H9 (cell line): ENCODE results near the gene FARS2. TPM values are rescaled to one million over a fixed set of nuclear protein-coding genes. Genes with fewer than 3 reads are reported as not detected.

Source experiments
- DNase-seq: peaks from one replicate; pipeline ENCODE4 v3.0.0-alpha.2; 2017
- H2AFZ ChIP-seq: one replicate; pipeline ENCODE4 v1.6.1; 2013; ENCODE audit warnings: mild to moderate bottlenecking, low read length, control low read depth, moderate library complexity
- H2AK5ac ChIP-seq: 2 replicates; pipeline ENCODE4 v1.6.1; 2013; ENCODE audit warnings: low read length, control low read depth, mixed read lengths; ENCODE audit not compliant: insufficient read length
- H2BK120ac ChIP-seq: one replicate; pipeline ENCODE4 v1.6.1; 2013; ENCODE audit warnings: low read depth, mild to moderate bottlenecking, low read length, control low read depth, inconsistent platforms; ENCODE audit not compliant: poor library complexity, severe bottlenecking
- H2BK12ac ChIP-seq: 2 replicates; pipeline ENCODE4 v1.6.1; 2013; ENCODE audit warnings: low read length, control low read depth, mixed read lengths, low read depth; ENCODE audit not compliant: insufficient read length
- H2BK15ac ChIP-seq: 2 replicates; pipeline ENCODE4 v1.6.1; 2013; ENCODE audit warnings: low read depth, low read length, control low read depth
- H2BK20ac ChIP-seq: one replicate; pipeline ENCODE4 v1.6.1; 2013; ENCODE audit warnings: low read depth, mild to moderate bottlenecking, low read length, control low read depth, inconsistent platforms; ENCODE audit not compliant: poor library complexity, severe bottlenecking
- H2BK5ac ChIP-seq: 2 replicates; pipeline ENCODE4 v1.6.1; 2013; ENCODE audit warnings: low read length, control low read depth, mixed read lengths; ENCODE audit not compliant: insufficient read length
- H3K14ac ChIP-seq: 2 replicates; pipeline ENCODE4 v1.6.1; 2013; ENCODE audit warnings: low read length, control low read depth; ENCODE audit not compliant: insufficient read depth
- H3K18ac ChIP-seq: 2 replicates; pipeline ENCODE4 v1.6.1; 2013; ENCODE audit warnings: low read depth, mild to moderate bottlenecking, mixed read lengths, low read length, control low read depth; ENCODE audit not compliant: insufficient read length
- H3K23ac ChIP-seq: 2 replicates; pipeline ENCODE4 v1.6.1; 2013; ENCODE audit warnings: low read length, control low read depth, mixed read lengths, low read depth; ENCODE audit not compliant: insufficient read length
- H3K23me2 ChIP-seq: 2 replicates; pipeline ENCODE4 v1.6.1; 2013; ENCODE audit warnings: low read depth, mild to moderate bottlenecking, mixed read lengths, low read length, control low read depth; ENCODE audit not compliant: insufficient read length, poor library complexity, severe bottlenecking
- H3K27ac ChIP-seq: 2 replicates; pipeline ENCODE4 v1.5.1; 2013; ENCODE audit warnings: low read length, control low read depth, mixed read lengths, low read depth; ENCODE audit not compliant: insufficient read length
- H3K27me3 ChIP-seq: 2 replicates; pipeline ENCODE4 v1.6.1; 2013; ENCODE audit warnings: low read length, control low read depth, inconsistent platforms; ENCODE audit not compliant: insufficient read depth
- H3K4ac ChIP-seq: 2 replicates; pipeline ENCODE4 v1.6.1; 2013; ENCODE audit warnings: low read depth, mild to moderate bottlenecking, control low read depth, inconsistent platforms, low read length, moderate library complexity
- H3K4me1 ChIP-seq: 2 replicates; pipeline ENCODE4 v1.6.1; 2013; ENCODE audit warnings: low read length, control low read depth, inconsistent platforms; ENCODE audit not compliant: insufficient read depth
- H3K4me2 ChIP-seq: 2 replicates; pipeline ENCODE4 v1.6.1; 2013; ENCODE audit warnings: low read length, control low read depth, mixed read lengths; ENCODE audit not compliant: insufficient read length, insufficient read depth
- H3K56ac ChIP-seq: 2 replicates; pipeline ENCODE4 v1.6.1; 2013; ENCODE audit warnings: low read depth, mild to moderate bottlenecking, mixed read lengths, low read length, control low read depth; ENCODE audit not compliant: insufficient read length
- H3K79me1 ChIP-seq: 2 replicates; pipeline ENCODE4 v1.6.1; 2013; ENCODE audit warnings: low read depth, mild to moderate bottlenecking, moderate library complexity, low read length, control low read depth, inconsistent platforms; ENCODE audit not compliant: insufficient read depth, poor library complexity, severe bottlenecking
- H3K79me2 ChIP-seq: 2 replicates; pipeline ENCODE4 v1.6.1; 2013; ENCODE audit warnings: low read length, control low read depth, inconsistent platforms; ENCODE audit not compliant: insufficient read depth
- H3K9ac ChIP-seq: 2 replicates; pipeline ENCODE4 v1.6.1; 2013; ENCODE audit warnings: low read length, control low read depth, mixed read lengths; ENCODE audit not compliant: insufficient read length; ENCODE audit errors: extremely low read depth
- H3K9me3 ChIP-seq: one replicate; pipeline ENCODE4 v1.6.1; 2013; ENCODE audit warnings: low read depth, low read length, inconsistent platforms; ENCODE audit not compliant: control insufficient read depth
- H3T11ph ChIP-seq: one replicate; pipeline ENCODE4 v1.6.1; 2013; ENCODE audit warnings: mild to moderate bottlenecking, low read length, control low read depth, inconsistent platforms
- H4K20me1 ChIP-seq: one replicate; pipeline ENCODE4 v1.6.1; 2013; ENCODE audit not compliant: control insufficient read depth, insufficient read length, insufficient read depth
- H4K5ac ChIP-seq: 2 replicates; pipeline ENCODE4 v1.6.1; 2013; ENCODE audit warnings: low read depth, mild to moderate bottlenecking, mixed read lengths, low read length, control low read depth; ENCODE audit not compliant: insufficient read length
- H4K8ac ChIP-seq: replicated peaks from 2 replicates; pipeline ENCODE4 v1.6.1; 2013; ENCODE audit warnings: low read length, control low read depth, mixed read lengths, low read depth; ENCODE audit not compliant: insufficient read length
- H4K91ac ChIP-seq: 2 replicates; pipeline ENCODE4 v1.6.1; 2013; ENCODE audit warnings: low read depth, mild to moderate bottlenecking, moderate library complexity, mixed read lengths, low read length, control low read depth; ENCODE audit not compliant: insufficient read length
- H3K27ac Mint-ChIP-seq, 3 experiments: 2 replicates in 2 of 3; 3 replicates in 1 of 3; pipeline ENCODE4 v1.8.0; 2020 to 2021; ENCODE audit warnings: mixed read lengths in 3 of 3, mild to moderate bottlenecking in 1 of 3, moderate library complexity in 1 of 3
- H3K27me3 Mint-ChIP-seq: 2 replicates; pipeline ENCODE4 v1.8.0; 2021; ENCODE audit warnings: low read depth, mild to moderate bottlenecking, moderate library complexity, mixed read lengths
- H3K36me3 Mint-ChIP-seq, 3 experiments: 2 replicates in 2 of 3; 3 replicates in 1 of 3; pipeline ENCODE4 v1.8.0; 2020 to 2021; ENCODE audit warnings: low read depth in 3 of 3, mixed read lengths in 3 of 3; ENCODE audit not compliant: insufficient read depth in 1 of 3
- H3K4me1 Mint-ChIP-seq, 2 experiments: 2 replicates each; pipeline ENCODE4 v1.8.0; 2020; ENCODE audit warnings: mixed read lengths in 2 of 2
- H3K4me3 Mint-ChIP-seq, 2 experiments: 2 replicates in 1 of 2; 3 replicates in 1 of 2; pipeline ENCODE4 v1.8.0; 2020 to 2021; ENCODE audit warnings: mild to moderate bottlenecking in 2 of 2, mixed read lengths in 2 of 2, moderate library complexity in 1 of 2
- H3K9me3 Mint-ChIP-seq, 2 experiments: 2 replicates in 1 of 2; 3 replicates in 1 of 2; pipeline ENCODE4 v1.8.0; 2020; ENCODE audit warnings: mild to moderate bottlenecking in 2 of 2, mixed read lengths in 2 of 2, moderate library complexity in 1 of 2
- WGBS: extraction: QIAGEN DNeasy Blood & Tissue Kit; methylation state at CpG from one replicate; pipeline ENCODE4 v1.1.7; 2013; ENCODE audit warnings: missing lambda C conversion rate, low lambda C conversion rate, mixed read lengths; ENCODE audit not compliant: insufficient read length; ENCODE audit errors: extremely low coverage; 5-methylcytosine and 5-hydroxymethylcytosine counted together
- total RNA-seq: library from RNA; stranded (reverse); gene quantifications from 2 replicates; pipeline ENCODE4 v1.2.1, GENCODE V29; 2021
- TF ChIP-seq, protein P1 (sequence below): fragments of 200-600 bp; sonication (generic); conservative IDR thresholded peaks from 3 replicates; pipeline ENCODE4 v1.8.0; 2021; ENCODE audit warnings: antibody characterized with exemption, mild to moderate bottlenecking

The FARS2 gene
- total RNA-seq, 1 experiment from 2014 or later = 8.5 TPM

DNA sequence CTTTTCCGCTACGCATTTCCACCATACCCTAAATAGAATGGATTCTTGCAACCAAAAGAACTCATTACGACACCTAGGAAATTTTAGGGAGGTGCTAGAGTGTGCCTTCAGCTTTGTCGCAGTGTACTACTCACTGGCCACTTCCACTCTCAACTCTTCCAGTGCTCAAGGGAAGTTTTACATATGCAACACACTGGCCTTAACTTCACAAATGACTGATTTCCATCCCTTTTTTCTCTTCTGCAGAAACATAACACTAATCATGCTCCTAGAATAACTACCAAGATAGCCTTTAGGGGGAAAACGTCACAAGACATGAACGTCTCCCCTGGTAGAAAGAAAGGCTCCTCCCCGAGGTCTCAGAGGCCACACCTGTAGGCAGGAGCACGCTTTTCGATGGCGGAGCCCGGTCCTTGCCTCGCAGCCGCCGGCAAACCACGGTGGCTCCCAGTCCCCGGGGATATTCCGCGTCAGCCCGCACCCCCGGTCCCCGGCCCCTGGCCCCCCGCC lies 1.1 kb upstream of the FARS2 start:
- no peak overlapping the region for H2BK15ac ChIP-seq
- Mint-ChIP-seq H3K9me3 (peaks cover 4% of the 10 kb centered on the region in 2 experiments; a peak in 2 of 5 replicates), H3K27me3 (no peaks in the 10 kb centered on the region), H3K36me3 (peaks cover 12 to 22% (median 20%) of the 10 kb centered on the region in 3 experiments; a peak in 6 of 7 replicates), H3K27ac (peak overlapping the region; percentile 90 to 99 (median 96)), H3K4me1 (peaks cover 8 to 10% of the 10 kb centered on the region in 2 experiments), H3K4me3 (peak overlapping the region; percentile 98)
- no peak overlapping the region for H3K56ac ChIP-seq
- H3K27me3 ChIP-seq = no peaks in the 10 kb centered on the region
- H2BK120ac ChIP-seq = no peak overlapping the region
- no peaks in the 10 kb centered on the region for H3K4me1 ChIP-seq
- no peak overlapping the region for H4K5ac ChIP-seq
- H4K91ac ChIP-seq = no peak overlapping the region
- H3K27ac ChIP-seq = no peak overlapping the region
- no peak overlapping the region for H3K18ac ChIP-seq
- H2BK12ac ChIP-seq = no peak overlapping the region
- no peaks in the 10 kb centered on the region for H3K79me2 ChIP-seq
- H3K4me2 ChIP-seq = peak overlapping the region; percentile 91
- peaks cover 2% of the 10 kb centered on the region for H3K23me2 ChIP-seq
- H3T11ph ChIP-seq = no peak overlapping the region
- no peak overlapping the region for H2AK5ac ChIP-seq
- no peak overlapping the region for H3K4ac ChIP-seq
- peak overlapping the region; percentile 67 for H3K9ac ChIP-seq
- TF ChIP-seq, protein P1, sequence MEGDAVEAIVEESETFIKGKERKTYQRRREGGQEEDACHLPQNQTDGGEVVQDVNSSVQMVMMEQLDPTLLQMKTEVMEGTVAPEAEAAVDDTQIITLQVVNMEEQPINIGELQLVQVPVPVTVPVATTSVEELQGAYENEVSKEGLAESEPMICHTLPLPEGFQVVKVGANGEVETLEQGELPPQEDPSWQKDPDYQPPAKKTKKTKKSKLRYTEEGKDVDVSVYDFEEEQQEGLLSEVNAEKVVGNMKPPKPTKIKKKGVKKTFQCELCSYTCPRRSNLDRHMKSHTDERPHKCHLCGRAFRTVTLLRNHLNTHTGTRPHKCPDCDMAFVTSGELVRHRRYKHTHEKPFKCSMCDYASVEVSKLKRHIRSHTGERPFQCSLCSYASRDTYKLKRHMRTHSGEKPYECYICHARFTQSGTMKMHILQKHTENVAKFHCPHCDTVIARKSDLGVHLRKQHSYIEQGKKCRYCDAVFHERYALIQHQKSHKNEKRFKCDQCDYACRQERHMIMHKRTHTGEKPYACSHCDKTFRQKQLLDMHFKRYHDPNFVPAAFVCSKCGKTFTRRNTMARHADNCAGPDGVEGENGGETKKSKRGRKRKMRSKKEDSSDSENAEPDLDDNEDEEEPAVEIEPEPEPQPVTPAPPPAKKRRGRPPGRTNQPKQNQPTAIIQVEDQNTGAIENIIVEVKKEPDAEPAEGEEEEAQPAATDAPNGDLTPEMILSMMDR = no peak
- H2BK5ac ChIP-seq = no peak overlapping the region
- H3K14ac ChIP-seq = no peak overlapping the region; the same call in 1 of the 2 replicates
- DNase-seq = peak; percentile 79
- peaks cover 3% of the 10 kb centered on the region for H3K79me1 ChIP-seq
- WGBS = no CpG with 5 or more reads among the region's 22 CpGs
- H2AFZ ChIP-seq = no peak overlapping the region
- H3K9me3 ChIP-seq = no peaks in the 10 kb centered on the region
- H4K8ac ChIP-seq = no peak overlapping the region
- no peak overlapping the region for H3K23ac ChIP-seq
- H2BK20ac ChIP-seq = no peak overlapping the region
- H4K20me1 ChIP-seq = no peaks in the 10 kb centered on the region
